Astrocyte (in vitro differentiated cells and primary cell): ENCODE data around the gene RPS6KA2.

Source experiments
- EZH2 ChIP-seq: IDR thresholded peaks from 2 replicates; pipeline ENCODE4 v1.6.1; 2012; ENCODE audit warnings: mild to moderate bottlenecking, low read length, inconsistent platforms; ENCODE audit not compliant: insufficient read depth
- TF ChIP-seq, protein P1 (sequence below): IDR thresholded peaks from 2 replicates; pipeline ENCODE4 v1.5.1; 2011; ENCODE audit warnings: low read depth, mild to moderate bottlenecking, inconsistent platforms, low read length, moderate library complexity; ENCODE audit not compliant: insufficient read depth

GRCh38 chr6:166476634-166477215 lies 150.3 kb downstream of the RPS6KA2 start:
- TF ChIP-seq, protein P1, sequence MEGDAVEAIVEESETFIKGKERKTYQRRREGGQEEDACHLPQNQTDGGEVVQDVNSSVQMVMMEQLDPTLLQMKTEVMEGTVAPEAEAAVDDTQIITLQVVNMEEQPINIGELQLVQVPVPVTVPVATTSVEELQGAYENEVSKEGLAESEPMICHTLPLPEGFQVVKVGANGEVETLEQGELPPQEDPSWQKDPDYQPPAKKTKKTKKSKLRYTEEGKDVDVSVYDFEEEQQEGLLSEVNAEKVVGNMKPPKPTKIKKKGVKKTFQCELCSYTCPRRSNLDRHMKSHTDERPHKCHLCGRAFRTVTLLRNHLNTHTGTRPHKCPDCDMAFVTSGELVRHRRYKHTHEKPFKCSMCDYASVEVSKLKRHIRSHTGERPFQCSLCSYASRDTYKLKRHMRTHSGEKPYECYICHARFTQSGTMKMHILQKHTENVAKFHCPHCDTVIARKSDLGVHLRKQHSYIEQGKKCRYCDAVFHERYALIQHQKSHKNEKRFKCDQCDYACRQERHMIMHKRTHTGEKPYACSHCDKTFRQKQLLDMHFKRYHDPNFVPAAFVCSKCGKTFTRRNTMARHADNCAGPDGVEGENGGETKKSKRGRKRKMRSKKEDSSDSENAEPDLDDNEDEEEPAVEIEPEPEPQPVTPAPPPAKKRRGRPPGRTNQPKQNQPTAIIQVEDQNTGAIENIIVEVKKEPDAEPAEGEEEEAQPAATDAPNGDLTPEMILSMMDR = no peak
- TF ChIP-seq EZH2 = no peak
